Ascending aorta (tissue), 2 donors: Measurements from ENCODE around the gene BHLHA15. TPM values are rescaled to one million over a fixed set of nuclear protein-coding genes. Genes with fewer than 3 reads are reported as not detected.

Experiments used
- DNase-seq, 2 donors: peaks; one replicate each; pipeline ENCODE4 v3.0.0-alpha.2; 2019; ENCODE audit warnings: low spot score in 2 of 2
- H3K27ac ChIP-seq, 2 donors: fragments of 200-600 bp; sonication (generic); one replicate each; pipeline ENCODE4 v1.5.1; 2016 to 2017; ENCODE audit warnings: mild to moderate bottlenecking in 1 of 2
- H3K27me3 ChIP-seq: fragments of 200-600 bp; sonication (generic); one replicate; pipeline ENCODE4 v1.5.1; 2017
- H3K36me3 ChIP-seq, 2 donors: fragments of 200-600 bp; sonication (generic); one replicate each; pipeline ENCODE4 v1.5.1; 2016
- H3K4me1 ChIP-seq, 2 donors: fragments of 200-600 bp; sonication (generic); one replicate each; pipeline ENCODE4 v1.5.1; 2016 to 2017; ENCODE audit warnings: mild to moderate bottlenecking in 1 of 2
- H3K4me3 ChIP-seq, 2 donors: fragments of 200-600 bp; sonication (generic); one replicate each; pipeline ENCODE4 v1.5.1; 2016 to 2017; ENCODE audit warnings: mild to moderate bottlenecking in 1 of 2
- H3K9me3 ChIP-seq, 2 donors: fragments of 200-600 bp; sonication (generic); one replicate each; pipeline ENCODE4 v1.5.1; 2016
- CTCF ChIP-seq, 3 experiments: fragments of 200-600 bp in 2 of 3; fragments of 450-650 bp in 1 of 3; sonication (generic) in 2 of 3; IDR thresholded peaks; one replicate each; pipeline ENCODE4 v1.5.1; 2016 to 2019; ENCODE audit warnings: antibody characterized with exemption in 3 of 3, mild to moderate bottlenecking in 1 of 3, moderate library complexity in 1 of 3
- intact Hi-C: fragments of 100-400 bp; cut with DNase I; formaldehyde crosslinking; loops from one replicate; pipeline ENCODE4 v1.15.1; 2023
- total RNA-seq: library from RNA; depleted of rRNA; stranded (reverse); fragments of >200 nt; gene quantifications from one replicate; pipeline ENCODE4 v1.1.0, GENCODE V29; 2016

BHLHA15 gene
- total RNA-seq, 1 donor from 2014 or later = not detected

DNA sequence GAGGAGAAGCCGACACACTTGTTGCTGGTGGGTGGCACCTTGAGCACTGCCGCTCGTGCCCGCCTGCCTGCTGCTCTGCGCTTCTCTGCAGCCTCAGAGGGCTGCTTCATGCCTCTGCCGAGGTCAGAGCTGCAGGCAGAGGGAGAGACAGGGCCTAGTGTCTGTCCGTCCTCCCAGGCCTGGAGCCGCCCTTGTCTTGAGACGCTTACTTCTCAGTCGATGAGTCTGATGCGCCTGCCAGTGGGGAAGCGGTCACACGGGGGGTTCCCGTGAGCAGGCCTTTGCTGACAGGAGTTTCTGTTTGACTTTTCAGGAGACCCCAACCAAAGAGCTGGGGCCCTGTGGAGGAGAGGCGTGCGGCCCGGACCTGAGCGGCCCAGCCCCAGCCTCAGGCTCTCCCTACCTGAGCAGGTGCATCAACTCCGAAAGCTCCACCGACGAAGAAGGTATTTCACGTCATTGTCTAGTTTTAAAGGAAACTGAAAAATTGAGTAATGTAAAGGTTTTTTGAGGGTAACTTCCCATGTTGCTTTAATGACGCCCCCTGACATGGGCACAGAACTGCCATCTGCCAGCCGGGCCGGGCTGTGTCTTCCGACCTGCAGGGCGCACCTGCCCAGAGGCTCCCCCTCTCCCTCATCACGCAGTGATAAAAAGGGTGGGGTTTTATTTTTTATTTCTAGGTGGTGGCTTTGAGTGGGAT is 7.8 kb upstream of the BHLHA15 start:
- H3K4me3 ChIP-seq = no peak overlapping the region
- intact Hi-C loops = no loop called here
- DNase-seq = peak in 1 of 2 donors; percentile 52
- H3K9me3 ChIP-seq = peaks cover 1 to 5% of the 10 kb centered on the region in 2 donors
- H3K4me1 ChIP-seq = no peaks in the 10 kb centered on the region
- no peak overlapping the region for H3K27ac ChIP-seq
- H3K27me3 ChIP-seq = no peaks in the 10 kb centered on the region
- H3K36me3 ChIP-seq = peaks cover 32 to 52% of the 10 kb centered on the region in 2 donors
- TF ChIP-seq CTCF (IDR thresholded peaks at IDR 0.05) = no peak

- H3K4me3 ChIP-seq = no peak overlapping the region
- H3K27ac ChIP-seq = no peak overlapping the region
- no peaks in the 10 kb centered on the region for H3K4me1 ChIP-seq
- H3K9me3 ChIP-seq = no peaks in the 10 kb centered on the region
- peaks cover 32 to 51% of the 10 kb centered on the region in 2 donors for H3K36me3 ChIP-seq
- peak in 1 of 2 donors; percentile 38 for DNase-seq
- TF ChIP-seq CTCF (IDR thresholded peaks at IDR 0.05) = no peak
- intact Hi-C loops = no loop called here
- no peaks in the 10 kb centered on the region for H3K27me3 ChIP-seq
These were observed 7.2 kb upstream of the BHLHA15 start for GRCh38 chr7:98203964-98204605.

- Histone ChIP-seq H3K4me3 (no peak overlapping the region), H3K36me3 (peaks cover 32 to 51% of the 10 kb centered on the region in 2 donors), H3K9me3 (no peaks in the 10 kb centered on the region), H3K27ac (no peak overlapping the region), H3K27me3 (no peaks in the 10 kb centered on the region), H3K4me1 (no peaks in the 10 kb centered on the region)
- intact Hi-C loops = no loop called here
- DNase-seq = peak in 1 of 2 donors; percentile 22
- no peak for TF ChIP-seq CTCF (IDR thresholded peaks at IDR 0.05)
These were observed 6.6 kb upstream of the BHLHA15 start for GRCh38 chr7:98204670-98205069.

GRCh38 chr7:98205162-98205845 is 5.9 kb upstream of the BHLHA15 start:
- TF ChIP-seq CTCF (IDR thresholded peaks at IDR 0.05) = no peak
- H3K4me3 ChIP-seq = no peak overlapping the region
- intact Hi-C loops = no loop called here
- no peaks in the 10 kb centered on the region for H3K27me3 ChIP-seq
- H3K36me3 ChIP-seq = peaks cover 32 to 51% of the 10 kb centered on the region in 2 donors
- peak in 1 of 2 donors; percentile 55 for DNase-seq
- H3K27ac ChIP-seq = no peak overlapping the region
- no peaks in the 10 kb centered on the region for H3K4me1 ChIP-seq
- no peaks in the 10 kb centered on the region for H3K9me3 ChIP-seq

- Histone ChIP-seq H3K4me1 (no peaks in the 10 kb centered on the region), H3K4me3 (no peak overlapping the region), H3K9me3 (no peaks in the 10 kb centered on the region), H3K36me3 (peaks cover 32 to 51% of the 10 kb centered on the region in 2 donors), H3K27ac (no peak overlapping the region), H3K27me3 (no peaks in the 10 kb centered on the region)
- TF ChIP-seq CTCF (IDR thresholded peaks at IDR 0.05) = no peak
- DNase-seq = peak in 1 of 2 donors; percentile 61
- intact Hi-C loops = no loop called here
These were observed 4.5 kb upstream of the BHLHA15 start for GRCh38 chr7:98206451-98207330.
